SHP77 treated with DMSO at 0.1 percent for 48 hours (cell line): Measurements from ENCODE around the gene CD93.

ENCODE experiments used
- DNase-seq: peaks from one replicate; lab custom pipeline; 2025; lab: John Stamatoyannopoulos, UW

CD93 gene

DNA sequence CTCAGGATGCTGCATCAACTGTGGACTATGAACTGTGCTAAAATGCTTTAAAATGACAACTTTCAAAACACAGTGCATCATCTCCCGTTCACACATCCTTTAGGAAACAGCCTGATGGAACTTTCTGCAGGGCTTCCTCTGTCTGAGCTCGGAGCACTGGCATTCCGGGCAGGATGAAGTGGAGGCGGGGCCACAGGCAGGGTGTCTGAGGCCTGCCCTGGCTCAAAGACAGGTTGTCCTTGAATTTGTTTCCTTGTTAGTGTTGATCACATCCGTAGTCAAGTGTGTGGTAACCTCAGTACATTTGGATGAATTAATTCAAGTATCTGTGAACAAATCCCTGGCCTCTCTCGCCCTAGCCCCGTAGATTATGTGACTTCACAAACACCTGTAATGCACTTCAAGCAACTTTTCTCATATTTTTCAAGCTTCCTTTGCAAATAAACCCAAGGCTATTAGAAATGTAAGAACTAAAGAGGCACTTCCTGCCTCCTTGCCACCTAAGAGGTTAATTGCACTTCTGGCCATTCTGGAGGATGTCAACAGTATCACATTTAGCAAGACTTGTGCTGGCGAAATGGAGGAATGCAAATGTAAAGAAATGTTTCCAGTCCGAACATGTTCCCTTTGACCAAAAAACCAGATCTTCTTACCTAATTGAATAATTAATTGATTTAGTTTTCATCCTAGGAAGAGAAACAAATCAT lies 3.1 kb downstream of the CD93 start:
- no peak for DNase-seq

- no peak for DNase-seq
Observed at GRCh38 chr20:23081263-23081819, 4.8 kb downstream of the CD93 start.

GRCh38 chr20:23080521-23080920 lies 5.6 kb downstream of the CD93 start:
- DNase-seq, result no peak

- no peak for DNase-seq
Observed at GRCh38 chr20:23079926-23080325, 6.2 kb downstream of the CD93 start.

- peak; percentile 59 for DNase-seq
Observed at GRCh38 chr20:23079016-23079351, 7.1 kb downstream of the CD93 start.

DNA sequence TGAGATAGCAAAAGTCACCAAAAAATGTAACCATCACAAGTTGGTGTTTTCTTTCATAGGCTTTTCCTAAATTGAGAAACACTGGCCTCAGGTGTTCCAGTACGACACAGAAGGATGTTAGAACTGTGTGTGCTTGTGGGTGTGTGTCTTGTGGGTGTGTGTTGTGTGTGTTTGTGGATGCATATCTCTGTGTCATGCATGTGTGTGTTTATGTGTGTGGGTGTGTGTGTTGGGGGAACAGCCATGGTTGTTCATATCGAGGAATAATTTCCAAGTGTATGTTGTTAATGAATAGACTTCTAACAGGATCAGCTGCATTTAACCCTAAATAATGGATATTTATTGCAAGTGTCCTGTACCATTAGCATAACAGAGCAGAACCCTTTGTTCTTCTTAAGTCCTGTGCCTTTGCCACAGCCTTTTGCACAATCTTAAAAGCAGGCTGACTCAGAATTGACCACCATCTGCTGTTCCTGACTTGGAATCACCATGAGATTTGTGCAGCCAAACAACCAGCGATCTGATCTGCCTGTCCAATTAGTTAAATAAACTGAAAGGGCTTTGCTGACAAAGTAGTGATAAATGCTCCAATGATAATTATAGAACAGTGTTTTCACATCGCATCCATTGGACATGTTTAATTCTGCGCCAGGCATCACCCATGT lies 7.6 kb downstream of the CD93 start:
- DNase-seq, result no peak

DNA sequence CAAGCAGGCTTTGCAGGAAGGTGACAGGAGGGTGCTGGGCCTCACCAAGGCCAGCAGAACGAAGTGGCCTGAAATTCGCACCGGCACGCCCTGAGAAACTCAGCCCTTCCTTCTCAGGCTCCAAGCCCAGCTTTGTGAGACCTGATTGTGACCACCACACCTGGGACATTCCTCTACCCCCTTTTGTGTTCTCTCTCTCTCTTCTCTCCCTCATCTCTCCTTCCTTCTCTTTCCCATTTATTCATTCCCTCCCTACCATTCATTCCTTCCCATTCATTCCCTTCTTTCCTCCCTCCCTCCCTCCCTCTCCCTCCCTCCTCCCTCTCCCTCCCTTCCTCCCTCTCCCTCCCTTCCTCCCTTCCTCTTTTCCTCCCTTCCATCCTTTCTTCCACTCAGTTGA lies 8.8 kb downstream of the CD93 start:
- DNase-seq, result no peak

DNA sequence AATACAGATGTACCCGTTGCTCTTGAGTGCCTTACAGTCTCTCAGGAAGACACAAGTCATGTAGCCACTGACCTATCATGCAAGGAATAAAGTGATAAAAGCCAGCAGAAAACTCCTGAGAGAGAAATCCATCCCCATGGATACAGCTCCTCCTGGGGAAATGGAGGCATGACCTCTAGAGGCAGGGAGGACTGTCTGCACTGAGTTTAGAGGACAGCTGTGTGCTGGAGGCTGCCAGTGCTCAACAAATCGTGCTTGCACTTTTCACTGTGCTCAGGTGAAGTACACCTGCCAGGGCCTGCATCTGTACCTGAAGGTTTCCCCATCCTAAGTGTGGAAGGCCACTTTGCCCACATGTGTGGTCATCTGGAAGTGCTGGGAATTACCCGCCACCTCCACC lies 12.1 kb downstream of the CD93 start:
- DNase-seq, result no peak

GRCh38 chr20:23072892-23073586 lies 13.1 kb downstream of the CD93 start:
- no peak for DNase-seq

DNA sequence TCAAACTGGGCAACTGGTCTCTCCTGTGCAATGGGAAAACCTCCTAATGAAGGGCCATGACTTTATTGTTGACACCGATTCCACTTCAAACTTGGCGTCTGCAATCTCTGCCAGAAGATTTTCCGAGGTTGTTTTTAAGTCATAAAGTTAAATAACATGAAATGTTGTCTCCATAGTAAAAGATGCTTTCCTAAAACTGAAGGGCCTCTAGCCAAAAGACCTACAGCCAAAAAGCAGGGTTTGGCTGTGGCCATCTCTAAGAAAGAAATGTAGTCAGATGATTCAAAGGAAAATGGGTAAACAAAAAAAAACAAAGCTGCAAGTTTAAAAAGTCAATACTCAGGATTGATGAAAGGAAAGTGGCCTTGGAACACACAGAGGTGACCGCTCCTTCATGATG lies 14.1 kb downstream of the CD93 start:
- DNase-seq, result no peak

GRCh38 chr20:23071398-23071797 lies 14.7 kb downstream of the CD93 start:
- no peak for DNase-seq

DNA sequence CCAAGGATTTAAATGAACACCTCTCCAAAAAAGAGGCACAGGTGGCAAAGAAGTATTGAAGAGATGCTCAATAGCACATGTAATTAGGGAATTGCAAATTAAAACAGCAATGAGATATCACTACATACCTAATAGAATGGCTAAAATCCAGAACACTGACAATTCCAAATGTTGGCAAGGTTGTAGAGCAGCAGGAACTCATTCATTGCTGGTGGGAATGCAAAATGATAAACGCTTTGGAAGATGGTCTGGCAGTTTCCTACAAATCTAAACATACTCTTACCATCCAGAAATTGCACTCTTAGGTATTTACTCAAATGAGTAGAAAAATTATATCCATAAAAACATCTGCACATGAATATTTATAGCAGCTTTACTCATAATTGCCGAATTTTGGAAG lies 17.0 kb downstream of the CD93 start:
- DNase-seq, result no peak

DNA sequence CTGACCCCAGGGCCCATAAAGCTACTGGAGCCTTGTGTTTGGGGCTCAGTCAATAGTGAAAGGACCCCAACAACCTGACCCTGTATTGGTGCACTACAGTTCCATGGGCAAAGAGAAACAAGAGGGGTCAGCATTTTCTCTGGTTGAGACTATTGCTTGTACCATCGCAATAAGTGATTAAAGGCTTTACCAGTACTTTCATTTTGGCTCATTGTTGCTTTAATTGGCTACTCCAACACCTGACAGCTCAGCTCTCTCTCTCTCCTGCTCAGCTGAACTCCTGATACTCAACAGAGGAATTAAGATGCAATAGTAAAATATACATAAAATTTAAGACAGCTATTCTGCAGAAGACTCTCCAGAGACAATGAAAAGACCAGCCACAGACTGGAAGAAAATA lies 17.8 kb downstream of the CD93 start:
- no peak for DNase-seq

- no peak for DNase-seq
Observed at GRCh38 chr20:23066772-23067171, 19.4 kb downstream of the CD93 start.

GRCh38 chr20:23065266-23066201 lies 20.6 kb downstream of the CD93 start:
- DNase-seq, result no peak

- no peak for DNase-seq
Observed at GRCh38 chr20:23063581-23063980, 22.5 kb downstream of the CD93 start.

- no peak for DNase-seq
Observed at GRCh38 chr20:23063168-23063567, 23.0 kb downstream of the CD93 start.

- no peak for DNase-seq
Observed at GRCh38 chr20:23062632-23063031, 23.5 kb downstream of the CD93 start.

DNA sequence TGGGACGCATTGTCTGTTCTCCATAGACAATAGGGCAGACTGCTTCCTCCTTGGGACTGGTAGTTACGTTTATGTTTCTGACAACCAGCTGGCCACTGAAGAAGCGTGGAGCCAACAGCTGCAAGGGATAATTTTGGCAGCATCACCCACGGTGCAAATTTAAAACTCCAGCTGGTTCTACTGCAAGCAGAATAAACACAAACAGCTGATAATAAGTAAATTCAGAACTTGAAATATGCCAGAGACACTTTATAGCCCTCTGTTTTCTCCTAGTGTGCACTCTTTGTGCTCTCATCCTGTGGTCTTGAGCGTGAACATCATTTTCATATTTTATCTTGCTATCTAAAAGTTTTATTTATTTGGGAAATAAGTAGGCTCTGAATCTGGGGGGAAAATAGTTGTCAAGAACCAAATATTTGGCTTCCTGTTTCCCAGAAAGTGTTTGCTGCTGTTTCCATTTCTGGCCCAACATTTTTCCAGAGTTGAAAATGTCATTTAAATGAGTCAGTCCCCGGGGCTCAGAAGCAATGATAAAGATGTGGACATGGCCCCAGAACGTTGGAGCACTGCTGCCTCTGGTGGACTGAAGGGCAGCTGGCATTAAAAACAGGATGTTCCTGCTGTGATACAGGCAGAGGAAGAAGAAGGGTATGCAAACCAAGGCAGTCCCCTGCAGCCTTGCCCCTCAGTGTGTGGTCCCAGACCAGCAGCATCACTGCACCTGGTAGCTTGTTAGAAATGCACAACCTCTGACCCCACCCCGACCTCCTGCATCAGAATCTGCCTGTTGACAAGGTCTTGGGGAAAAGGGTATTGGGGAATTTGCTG lies 24.2 kb downstream of the CD93 start:
- peak; percentile 68 for DNase-seq

- no peak for DNase-seq
Observed at GRCh38 chr20:23061262-23061661, 24.9 kb downstream of the CD93 start.

- no peak for DNase-seq
Observed at GRCh38 chr20:23060629-23061028, 25.5 kb downstream of the CD93 start.
